Putamen (tissue), 1 donor: ENCODE results near the gene PWWP2B.
"Not testable (repeated sequence)": the region's sequence is repeated elsewhere in the genome, so short reads cannot be mapped to it uniquely, and the experiment has no call there.

Experiments used
- DNase-seq: peaks from one replicate; pipeline ENCODE4 v3.0.0-alpha.2; 2016; ENCODE audit warnings: low spot score

PWWP2B gene

DNA sequence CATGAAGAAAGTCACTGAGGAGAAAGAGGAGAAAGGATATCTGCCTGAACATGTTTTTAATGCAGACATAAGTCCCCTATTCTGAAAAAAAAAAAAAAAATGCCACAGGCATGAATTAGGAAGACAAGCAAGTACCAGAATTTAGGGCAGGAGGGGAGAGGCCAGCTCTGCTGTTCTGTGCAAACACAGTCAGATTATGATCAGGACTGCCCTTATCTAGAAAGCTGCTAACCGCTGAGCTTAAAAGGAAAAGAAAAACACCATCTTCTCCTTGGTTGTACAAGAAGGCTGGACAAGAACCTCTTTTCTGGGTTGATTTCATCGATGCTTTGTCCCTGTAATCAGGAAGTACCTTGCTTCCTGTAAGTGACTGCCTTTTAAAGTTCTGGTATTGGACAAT is 15.3 kb upstream of the PWWP2B start:
- DNase-seq, result no peak

DNA sequence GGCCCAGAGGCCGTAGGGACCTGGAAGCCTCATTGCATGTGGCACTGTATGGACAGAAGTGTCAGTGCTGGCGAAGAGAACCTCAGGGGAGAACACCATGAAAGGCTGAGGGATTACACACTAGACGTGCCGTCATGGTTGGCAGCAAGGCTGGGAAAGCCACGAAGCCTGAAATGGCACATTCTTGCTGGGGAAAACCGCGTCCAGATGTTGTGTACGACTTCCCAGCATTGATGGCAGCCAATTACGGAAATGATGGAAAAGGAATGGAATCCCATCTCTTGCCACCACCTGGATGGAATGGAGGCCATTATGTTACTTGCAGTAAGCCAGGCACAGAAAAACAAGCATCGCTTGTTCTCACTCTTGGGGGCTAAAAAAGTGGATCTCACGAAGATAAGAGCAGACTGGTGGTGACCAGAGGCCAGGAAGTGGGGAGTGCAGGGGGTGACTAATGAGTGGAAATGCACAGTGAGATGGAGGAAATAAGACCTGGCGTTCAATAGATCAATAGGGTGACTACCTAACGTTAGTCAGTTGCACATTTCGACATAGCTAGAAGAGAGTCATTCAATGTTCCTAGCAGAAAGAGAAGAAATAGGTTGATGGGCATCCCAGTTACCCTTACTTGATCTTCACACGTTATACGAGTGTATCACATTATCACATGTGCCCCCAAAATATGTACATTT is 14.6 kb upstream of the PWWP2B start:
- no peak for DNase-seq

DNA sequence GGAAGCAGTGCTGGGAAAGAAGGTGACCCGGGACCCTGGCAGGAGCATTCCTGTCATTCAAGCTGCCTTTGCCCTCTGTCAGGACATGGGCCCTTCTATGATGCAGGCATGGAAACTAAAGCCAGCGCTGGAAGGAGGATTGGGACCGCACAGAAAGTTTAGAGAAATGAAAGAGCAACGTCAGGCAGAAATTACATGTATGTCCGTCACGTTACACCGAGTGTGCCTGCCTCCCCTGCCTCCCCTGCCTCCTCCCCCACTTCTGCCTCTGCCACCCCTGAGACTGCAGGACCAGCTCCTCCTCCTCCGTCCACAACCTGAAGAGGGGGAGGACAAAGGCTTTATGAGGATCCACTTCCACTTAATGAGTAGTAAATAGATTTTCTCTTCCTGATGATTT is 13.9 kb upstream of the PWWP2B start:
- DNase-seq, result no peak

DNA sequence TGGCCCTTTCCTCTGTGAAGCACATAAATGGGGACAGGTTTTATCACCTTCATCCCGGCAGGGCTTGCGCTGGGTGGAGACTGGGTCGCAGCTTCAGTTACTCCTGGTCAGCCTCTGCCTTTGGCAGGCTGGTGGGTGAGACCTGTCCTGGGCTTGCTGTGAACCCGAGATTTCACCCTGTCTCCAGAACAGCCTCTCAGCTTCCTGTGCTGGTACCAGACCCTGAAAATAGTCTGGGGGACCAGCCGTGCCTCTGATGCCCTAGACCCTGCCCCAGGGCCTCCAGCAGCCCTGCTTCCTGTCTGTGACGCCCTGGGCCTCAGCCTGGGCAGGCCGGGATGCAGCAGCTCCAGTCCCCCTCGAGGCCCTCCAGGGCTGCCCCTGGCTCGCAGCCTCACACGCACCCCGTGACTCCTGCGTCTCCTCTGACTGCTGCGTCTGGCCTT is 13.2 kb upstream of the PWWP2B start:
- DNase-seq, result no peak

DNA sequence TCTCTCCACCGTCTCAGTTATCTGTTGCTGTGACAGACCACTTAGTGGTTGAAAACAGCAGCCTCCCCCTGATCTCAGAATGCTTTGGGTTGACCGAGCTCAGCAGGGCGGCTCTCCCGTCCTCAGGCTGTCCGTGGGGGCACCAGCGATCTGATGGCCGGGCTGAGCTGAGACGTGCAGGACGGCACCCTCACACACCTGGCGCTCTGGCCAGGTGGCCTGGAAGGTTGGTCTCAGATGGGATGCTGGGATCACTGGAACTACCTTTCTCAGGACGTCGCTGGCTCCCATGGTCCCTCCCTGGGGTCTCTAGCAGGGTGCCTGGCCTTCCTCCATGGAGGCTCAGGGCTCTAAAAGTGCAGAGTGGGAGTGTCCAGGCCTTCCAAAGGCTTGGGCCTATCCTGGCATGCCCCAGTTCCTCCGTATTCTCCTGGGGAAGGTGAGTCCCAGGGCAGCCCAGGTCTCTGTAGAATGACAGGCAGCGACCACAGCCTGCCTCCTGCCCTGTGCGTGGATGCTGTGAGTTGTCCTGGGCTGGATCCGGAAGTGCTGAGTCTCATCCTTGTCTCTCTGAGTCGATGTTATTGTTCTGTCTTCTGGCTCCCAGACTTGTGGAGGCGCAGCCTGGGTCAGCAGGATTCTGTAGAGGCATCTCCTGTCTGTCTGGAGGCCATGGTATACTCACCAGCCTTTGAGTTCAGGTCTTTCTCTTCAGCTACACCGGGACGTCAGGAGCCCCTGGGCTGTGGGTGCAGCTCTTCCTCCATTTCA is 12.2 kb upstream of the PWWP2B start:
- DNase-seq, result no peak

DNA sequence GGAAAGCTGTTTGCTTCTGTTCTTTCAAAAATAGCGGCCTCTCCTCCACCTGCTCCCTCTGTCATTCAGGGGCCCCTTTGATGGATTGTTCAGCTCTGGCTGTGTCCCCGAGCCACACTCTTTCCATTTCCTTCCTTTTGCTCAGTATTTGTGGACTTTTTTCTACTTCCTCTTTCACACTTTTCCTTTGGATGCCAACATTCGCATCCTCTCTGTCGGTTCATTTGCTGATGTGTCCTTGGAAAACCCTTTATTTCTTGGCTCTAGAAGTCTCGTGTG is 11.7 kb upstream of the PWWP2B start:
- DNase-seq, result no peak

DNA sequence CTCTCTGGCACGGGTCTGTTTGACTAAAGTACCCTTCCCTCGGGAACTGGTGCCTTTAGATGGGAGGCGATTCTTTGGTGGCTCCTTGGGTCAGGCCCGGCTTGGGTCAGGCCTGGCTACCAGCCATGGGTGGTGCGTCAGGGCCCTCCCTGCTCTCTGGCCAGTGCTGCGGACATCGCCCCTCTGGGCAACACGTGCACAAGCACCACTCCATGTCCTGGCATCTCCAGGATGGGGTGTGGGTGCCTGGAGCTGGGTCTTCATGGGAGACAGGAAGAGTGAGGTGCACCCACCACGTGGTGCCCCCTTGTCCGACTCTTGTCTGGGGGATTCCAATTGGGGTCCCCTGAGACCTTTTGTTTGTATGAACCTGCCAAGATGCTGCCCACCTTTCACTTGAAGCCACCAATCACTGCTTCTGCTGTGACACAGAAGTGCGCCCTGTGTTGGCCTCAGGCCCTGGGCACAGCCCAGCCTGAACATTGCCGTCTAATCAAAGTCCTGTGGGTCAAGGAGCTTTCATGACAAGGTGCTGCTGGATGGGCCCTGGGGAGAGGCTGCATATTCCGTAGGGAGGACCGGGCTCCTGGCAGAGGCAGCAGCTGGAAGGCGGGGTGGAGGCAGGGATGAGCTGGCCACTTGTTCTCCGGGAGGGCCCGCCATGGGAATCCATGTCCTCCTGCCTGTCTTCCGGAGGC is 11.1 kb upstream of the PWWP2B start:
- no peak for DNase-seq

DNA sequence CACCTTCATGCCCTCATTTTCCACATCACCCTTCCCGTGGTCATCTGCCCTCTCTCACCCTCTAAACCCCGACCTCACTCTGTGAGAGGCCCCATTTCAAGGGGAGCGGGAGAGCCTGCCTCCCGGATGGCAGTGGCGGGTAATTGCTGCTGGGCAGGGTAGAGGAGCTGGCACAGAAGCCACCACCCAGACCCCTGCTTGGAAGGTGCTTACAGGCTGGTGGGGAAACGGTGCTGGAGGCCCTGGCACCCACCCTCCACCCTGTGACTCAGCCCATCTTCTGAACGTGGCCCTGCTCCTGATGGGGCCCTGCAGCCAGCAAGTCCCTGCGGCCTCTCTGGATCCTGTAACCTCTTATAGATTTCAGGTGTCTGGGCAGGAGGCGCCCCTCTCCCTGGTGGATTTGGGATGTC is 10.6 kb upstream of the PWWP2B start:
- no peak for DNase-seq

DNA sequence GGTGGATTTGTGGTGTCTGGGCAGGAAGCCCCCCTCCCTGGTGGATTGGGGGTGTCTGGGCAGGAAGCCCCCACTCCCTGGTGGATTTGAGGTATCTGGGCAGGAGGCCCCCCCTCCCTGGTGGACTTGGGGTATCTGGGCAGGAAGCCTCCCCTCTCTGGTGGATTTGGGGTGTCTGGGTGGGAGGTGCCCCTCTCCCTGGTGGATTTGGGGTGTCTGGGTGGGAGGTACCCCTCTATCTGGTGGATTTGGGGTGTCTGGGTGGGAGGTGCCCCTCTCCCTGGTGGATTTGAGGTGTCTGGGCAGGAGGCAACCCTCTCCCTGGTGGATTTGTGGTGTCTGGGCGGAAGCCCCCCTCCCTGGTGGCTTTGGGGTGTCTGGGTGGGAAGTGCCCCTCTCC is 10.1 kb upstream of the PWWP2B start:
- not testable (repeated sequence) for DNase-seq

DNA sequence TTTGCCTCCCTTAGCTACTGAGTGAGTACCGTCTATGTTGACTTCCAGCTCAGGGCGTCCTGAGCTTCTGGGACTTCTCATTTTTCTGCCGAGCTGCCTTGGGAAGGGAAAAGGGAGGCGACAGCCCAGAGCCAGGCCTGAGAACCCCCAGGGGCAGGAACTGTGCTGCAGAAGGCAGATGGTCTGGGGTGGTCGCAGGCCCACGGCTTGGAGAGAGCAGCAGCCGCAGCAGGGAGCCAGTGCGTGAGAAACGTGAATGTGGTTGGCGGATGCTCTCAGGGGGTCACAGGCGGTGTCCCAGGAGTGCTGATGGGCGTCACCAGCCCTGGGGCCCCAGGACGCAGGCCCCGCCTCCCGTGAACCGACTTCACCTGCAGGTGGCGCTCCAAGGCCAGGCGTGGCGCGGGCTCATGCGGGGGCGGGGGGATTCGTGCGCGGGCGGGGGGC is 9.2 kb upstream of the PWWP2B start:
- DNase-seq, result no peak

DNA sequence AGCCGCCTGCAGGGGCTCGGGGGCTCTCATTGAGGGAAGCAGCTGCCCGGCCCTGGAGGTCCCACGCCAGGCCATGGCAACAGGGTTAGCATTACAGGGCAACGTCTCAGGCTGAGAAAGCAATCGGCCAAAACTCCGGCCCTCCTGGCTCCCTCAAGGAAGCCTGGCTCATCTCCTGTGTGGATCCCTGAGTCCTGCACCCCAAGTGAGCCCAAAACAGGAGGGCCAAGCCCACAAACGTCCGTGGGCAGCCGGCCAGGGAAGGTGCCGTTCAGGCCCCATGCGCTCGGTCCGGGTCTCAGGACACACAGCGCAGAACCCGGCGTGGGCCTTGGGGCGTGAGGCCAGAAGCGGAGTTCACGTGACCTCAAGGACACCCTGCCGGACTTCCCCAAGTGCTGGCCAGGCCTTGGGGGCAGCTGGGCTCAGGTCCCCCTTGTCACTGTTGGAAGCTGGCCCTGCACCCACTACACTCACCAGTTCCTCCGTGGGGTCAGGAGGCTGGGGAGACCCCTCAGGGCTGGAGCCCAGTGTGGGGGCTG is 8.0 kb upstream of the PWWP2B start:
- DNase-seq, result no peak

DNA sequence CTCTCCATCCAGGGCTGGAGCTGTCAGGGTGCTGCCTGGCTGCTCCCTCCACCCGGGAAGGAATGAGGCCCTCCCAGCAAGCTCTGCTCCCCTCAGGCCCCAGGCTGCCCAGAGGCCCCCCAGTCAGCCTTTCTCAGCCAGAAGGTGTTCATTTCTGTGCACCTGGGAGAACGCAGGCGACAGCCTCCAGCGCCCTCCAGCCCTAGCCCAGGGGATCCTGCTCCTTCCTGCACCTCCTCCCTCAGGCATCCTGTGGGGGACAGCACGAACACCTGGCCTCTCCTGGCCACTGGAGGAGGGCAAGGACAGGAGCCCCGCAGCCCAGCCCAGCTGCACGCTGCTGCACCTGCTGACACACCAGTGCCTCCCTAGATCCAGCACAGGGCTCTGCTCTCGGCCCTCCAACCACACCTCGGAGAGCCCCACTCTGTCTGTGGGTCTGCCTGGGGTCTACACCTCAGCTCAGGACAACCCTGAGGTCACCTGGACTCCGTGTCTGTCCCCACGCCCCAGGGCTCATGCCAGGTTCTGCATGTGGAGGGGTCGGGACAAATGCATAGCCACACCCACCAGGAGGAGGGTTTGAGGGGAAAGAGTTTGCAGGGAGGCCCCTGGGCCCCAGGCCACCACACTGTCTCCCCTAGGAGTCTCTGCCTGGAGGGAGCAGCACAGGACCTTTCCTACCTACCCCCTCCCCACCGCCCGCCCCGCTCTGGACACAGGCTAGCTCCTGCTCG is 7.4 kb upstream of the PWWP2B start:
- DNase-seq, result no peak

DNA sequence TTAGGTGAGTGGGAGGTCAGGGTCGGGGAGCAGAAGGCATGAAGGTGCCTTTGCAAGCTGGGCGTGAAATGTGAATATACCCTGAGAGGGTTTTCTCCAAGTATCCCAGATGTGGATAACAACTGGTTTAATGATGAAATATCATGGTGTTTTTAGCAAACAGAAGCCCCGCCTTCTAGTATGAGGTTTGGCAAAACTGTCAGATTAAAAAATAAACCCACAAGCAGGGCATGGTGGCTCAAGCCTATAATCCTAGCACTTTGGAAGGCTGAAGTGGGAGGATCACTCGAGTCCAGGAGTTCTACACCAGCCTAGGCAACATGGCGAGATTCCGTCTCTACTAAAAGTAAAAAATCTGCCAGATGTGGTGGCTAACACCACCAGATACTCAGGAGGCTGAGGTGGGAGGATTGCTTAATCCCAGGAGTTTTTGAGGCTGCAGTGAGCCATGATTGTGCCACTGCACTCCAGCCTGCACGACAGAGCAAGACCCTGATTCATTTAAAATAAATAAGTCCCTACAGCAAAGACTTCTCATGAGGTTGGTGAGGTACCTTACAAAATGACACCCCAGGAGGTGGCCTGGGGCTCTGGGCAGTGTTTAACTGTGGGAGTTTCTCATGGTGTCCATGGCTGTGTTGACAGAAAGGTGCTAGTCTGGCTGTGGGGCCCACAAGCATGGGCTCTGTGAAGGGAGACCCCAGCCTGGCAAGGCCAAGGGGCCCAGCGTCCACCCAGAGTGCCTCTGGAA is 6.7 kb upstream of the PWWP2B start:
- no peak for DNase-seq

DNA sequence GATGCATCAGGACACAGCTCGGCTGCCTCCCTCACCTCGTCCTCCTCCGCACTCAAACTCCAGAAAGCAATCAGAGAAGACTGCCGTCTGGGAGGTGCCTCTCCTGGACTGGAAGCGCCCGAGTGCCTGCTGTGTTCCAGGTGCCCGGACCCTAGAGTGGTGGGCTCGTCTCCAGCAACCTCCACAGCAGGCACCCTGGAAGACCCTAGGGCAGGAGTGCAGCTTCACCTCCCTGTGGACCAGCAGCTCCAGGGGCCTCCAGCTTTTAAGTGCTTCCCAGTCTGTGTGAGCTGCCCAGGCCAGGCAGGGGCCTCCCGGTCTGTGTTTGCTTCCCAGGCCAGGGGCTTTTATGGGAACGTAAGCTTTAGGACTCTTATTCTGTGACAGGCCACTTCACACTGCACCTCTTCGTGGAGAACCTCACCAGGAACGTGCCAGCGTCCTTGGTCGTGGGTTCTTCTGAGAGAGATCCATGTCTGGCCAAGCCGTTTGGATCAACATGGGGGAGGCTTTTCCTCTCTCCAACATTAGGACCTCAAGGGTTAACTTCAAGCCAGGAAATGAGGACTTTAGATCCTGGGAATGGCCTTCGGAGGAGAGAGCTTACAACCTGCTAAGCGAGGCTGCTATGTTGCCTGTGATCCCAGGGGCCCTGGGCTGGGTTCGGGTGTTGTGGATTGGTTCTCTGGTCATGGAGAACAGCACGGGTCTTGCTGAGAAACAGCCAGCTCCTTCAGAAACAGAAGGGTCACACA is 5.9 kb upstream of the PWWP2B start:
- DNase-seq, result no peak

DNA sequence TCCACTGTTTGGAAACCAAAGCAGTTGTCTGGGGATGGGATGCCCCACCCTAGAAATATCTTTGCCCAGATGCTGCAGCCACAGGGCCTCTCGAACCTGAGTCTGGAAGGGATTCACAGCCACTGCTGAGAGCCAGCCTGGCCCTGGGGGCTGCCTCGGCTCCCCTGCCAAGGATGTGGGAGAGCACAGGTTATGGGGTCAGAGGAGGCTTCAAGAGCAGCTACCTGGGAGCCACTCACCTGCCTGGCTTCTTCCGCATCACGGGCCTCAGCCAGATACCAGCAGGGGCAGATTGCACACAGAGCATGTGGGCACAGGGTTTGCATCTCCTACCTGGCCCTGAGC is 5.4 kb upstream of the PWWP2B start:
- DNase-seq, result no peak

DNA sequence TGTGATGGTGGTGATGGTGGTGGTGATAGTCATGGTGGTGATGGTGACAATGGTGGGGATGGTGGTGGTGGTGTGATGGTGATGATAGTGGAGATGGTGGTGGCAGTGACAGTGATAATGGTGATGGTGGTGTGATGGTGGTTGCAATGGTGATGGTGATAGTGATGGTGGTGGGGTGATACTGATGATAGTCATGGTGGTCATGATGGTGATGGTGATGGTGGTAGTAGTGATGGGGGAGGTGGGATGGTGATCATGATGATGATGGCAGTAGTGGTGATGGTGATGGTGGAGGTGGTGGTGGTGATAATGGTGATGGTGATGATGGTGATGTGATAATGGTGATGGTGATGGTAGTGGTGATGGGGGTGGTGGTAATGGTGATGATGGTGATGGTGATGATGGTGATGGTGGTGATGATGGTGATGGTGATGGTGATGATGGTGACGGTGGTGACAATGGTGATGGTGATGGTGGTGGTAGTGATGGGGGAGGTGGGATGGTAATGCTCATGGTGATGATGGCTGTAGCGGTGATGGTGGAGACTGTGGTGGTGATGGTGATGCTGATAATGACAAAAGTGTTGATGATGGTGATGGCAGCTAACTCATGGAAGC is 4.7 kb upstream of the PWWP2B start:
- no peak for DNase-seq

DNA sequence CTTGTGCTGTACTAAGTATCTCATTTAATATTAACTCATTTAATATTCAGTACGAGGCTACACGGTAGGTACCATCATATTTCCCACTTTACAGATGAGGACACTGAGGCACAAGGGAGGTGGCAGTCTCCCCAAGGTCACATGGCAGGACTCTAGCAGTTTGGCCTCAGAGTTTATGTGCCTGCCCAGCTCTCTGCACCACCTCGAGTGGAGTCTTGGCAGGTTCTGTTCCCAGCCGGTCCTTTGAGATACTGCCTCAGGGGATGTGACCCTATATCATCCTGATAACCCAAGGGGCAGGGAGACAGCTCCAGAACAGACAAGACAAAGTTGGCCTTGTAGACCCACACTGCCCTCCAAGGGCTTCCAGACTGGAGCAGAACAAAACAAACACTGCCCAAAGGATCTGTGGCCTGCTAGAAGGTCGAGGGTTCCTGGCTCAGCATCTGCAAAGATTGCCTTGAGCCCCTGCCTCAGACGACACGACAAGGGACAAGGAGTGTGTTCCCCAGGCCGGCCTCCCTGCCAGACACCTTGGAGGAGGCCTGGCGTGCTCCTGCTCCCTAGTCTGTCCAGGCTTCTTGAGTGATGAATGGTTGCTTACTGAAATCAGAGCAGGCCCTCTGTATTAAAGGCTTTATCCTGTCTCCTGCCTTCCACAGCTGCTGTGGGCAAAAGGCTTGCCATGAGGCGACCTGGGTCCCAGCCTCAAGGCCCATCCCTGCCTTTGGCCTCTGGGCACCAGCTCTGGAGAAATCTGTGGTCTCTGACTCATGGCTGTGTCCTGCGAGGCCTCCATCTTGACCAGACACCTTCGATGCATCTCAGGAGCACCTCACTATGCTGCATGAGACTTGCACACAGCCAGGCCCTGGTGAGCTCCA is 3.9 kb upstream of the PWWP2B start:
- DNase-seq, result no peak

DNA sequence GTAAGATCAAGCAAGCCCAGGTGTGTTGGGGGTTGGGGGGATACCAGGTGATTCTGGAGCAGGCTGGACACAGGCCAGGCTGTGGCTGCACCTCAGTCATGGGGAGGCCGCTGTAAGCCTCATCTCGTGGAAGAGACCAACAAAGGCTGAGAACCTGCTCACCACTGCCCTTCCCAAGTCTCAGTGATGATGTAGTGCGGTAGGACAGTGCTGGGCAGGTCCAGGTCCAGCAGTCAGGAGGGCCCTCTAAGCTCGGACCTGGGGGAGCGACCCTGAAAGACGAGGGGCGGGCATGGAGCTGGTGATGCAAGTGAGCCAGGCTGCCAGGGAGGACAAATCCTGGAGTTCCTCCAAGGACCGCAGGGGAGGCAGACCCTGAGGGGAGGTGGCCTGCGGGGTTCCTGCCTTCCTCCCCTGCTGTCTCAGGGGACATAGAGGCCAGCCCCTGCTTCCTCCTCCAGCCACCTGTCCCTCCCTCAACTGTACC is 3.3 kb upstream of the PWWP2B start:
- no peak for DNase-seq

DNA sequence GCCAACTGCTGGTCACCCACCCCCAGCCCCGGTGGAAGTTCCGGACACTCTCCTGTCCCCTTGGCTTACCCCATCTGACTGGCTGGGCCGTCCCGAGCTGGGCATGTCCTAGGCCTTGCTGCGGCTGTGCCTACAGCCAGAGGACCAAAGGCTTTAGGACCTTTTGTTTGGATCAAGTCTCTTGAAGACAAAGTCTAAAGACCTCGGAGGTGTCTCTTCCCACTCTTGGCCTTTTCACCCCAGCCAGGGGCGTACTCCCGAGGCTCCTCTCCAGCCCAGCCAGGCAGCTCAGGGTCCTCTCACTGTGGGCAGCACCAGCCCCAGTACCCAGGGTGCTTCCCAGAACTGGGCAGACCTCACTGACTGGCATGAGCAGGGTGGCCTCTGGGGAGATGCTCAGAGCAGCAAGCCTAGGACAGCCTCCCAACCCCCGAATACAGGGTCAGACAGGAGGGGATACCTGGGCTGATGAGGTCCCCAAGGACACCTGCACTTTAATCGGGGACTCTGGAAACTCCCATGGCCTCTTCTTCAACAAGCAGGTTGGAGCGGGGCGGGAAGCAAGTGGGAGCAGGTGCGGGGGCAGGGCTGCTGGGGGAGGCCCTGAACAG is 2.7 kb upstream of the PWWP2B start:
- no peak for DNase-seq
